Sciatic nerve (tissue), 1 donor: ENCODE measurements around the gene THAP5. TPM values are rescaled to one million over a fixed set of nuclear protein-coding genes. Genes with fewer than 3 reads are reported as not detected.

Experiments used
- total RNA-seq: library from RNA; stranded (reverse); fragmentation: NEBNext Ultra II Directional; extraction: Animal tissue kit (Norgen Biotek cat#: 25700); gene quantifications from one replicate; pipeline ENCODE4 v1.2.1, GENCODE V29; 2021
- donor health status: DM: no; HTN: no; CAD: no.

Gene THAP5
- total RNA-seq, 1 donor from 2014 or later: 30.8 TPM

Other genes with a start within 250 kb of the THAP5 start
- gene NRCAM, start 113.3 kb downstream of the THAP5 start, total RNA-seq: 17.4 TPM
- 34.3 TPM for gene PNPLA8, start 43.6 kb downstream of the THAP5 start, total RNA-seq
- 20.8 TPM for gene DNAJB9, start 168 bp upstream of the THAP5 start, total RNA-seq